ENCODE data around the gene NOX5.
A peak's percentile ranks its signal among the peaks of the same experiment; 100 is the strongest.
"Not testable (repeated sequence)": the region's sequence is repeated elsewhere in the genome, so short reads cannot be mapped to it uniquely, and the experiment has no call there.

The NOX5 gene

GRCh38 chr15:69066007-69066995 is 51.8 kb downstream of the NOX5 start:
- Mint-ChIP-seq H3K27ac (no peak overlapping the region), H3K27me3 (peaks cover 20 to 22% of the 10 kb centered on the region in 2 donors), H3K36me3 (peaks cover 0 to 3% of the 10 kb centered on the region in 2 donors), H3K4me1 (no peaks in the 10 kb centered on the region), H3K9me3 (peaks cover 3 to 6% of the 10 kb centered on the region in 2 donors), H3K4me3 (no peak overlapping the region)
- DNase-seq (no peak), ATAC-seq (replicated peaks) (no peak)

GRCh38 chr15:69067296-69067695 is 52.8 kb downstream of the NOX5 start:
- Mint-ChIP-seq H3K4me1 (no peaks in the 10 kb centered on the region), H3K27me3 (peaks cover 30 to 32% of the 10 kb centered on the region in 2 donors), H3K9me3 (peaks cover 3 to 6% of the 10 kb centered on the region in 2 donors), H3K4me3 (no peak overlapping the region), H3K27ac (no peak overlapping the region), H3K36me3 (peaks cover 0 to 3% of the 10 kb centered on the region in 2 donors)
- DNase-seq (no peak), ATAC-seq (replicated peaks) (no peak)

GRCh38 chr15:69068157-69068556 is 53.7 kb downstream of the NOX5 start:
- Mint-ChIP-seq H3K4me3 (no peak overlapping the region), H3K4me1 (no peaks in the 10 kb centered on the region), H3K36me3 (peaks cover 0 to 3% of the 10 kb centered on the region in 2 donors), H3K27me3 (peaks cover 32 to 35% of the 10 kb centered on the region in 2 donors), H3K9me3 (peaks cover 3 to 6% of the 10 kb centered on the region in 2 donors), H3K27ac (no peak overlapping the region)
- DNase-seq (no peak), ATAC-seq (replicated peaks) (no peak)

- DNase-seq; ATAC-seq (replicated peaks); H3K9me3 Mint-ChIP-seq; H3K4me3 Mint-ChIP-seq; H3K27ac Mint-ChIP-seq; H3K36me3 Mint-ChIP-seq; H3K4me1 Mint-ChIP-seq: not testable (repeated sequence)
- H3K27me3 Mint-ChIP-seq, result peaks cover 43 to 47% of the 10 kb centered on the region in 2 donors
Measured at GRCh38 chr15:69069290-69069689, 54.8 kb downstream of the NOX5 start.

GRCh38 chr15:69069996-69070395 is 55.5 kb downstream of the NOX5 start:
- Mint-ChIP-seq H3K27me3 (peaks cover 50 to 54% of the 10 kb centered on the region in 2 donors), H3K4me3 (no peak overlapping the region), H3K27ac (no peak overlapping the region), H3K4me1 (peaks cover 9 to 17% of the 10 kb centered on the region in 2 donors), H3K9me3 (peaks cover 3 to 6% of the 10 kb centered on the region in 2 donors), H3K36me3 (peaks cover 0 to 3% of the 10 kb centered on the region in 2 donors)
- no peak for ATAC-seq (replicated peaks)
- no peak for DNase-seq

GRCh38 chr15:69070396-69070795 is 55.9 kb downstream of the NOX5 start:
- Mint-ChIP-seq H3K4me1 (peaks cover 9 to 18% of the 10 kb centered on the region in 2 donors), H3K27me3 (peaks cover 51 to 58% of the 10 kb centered on the region in 2 donors)
- no peak for ATAC-seq (replicated peaks)

GRCh38 chr15:69071260-69071659 is 56.8 kb downstream of the NOX5 start:
- Mint-ChIP-seq H3K4me1 (peaks cover 9 to 18% of the 10 kb centered on the region in 2 donors), H3K27me3 (peaks cover 58 to 63% of the 10 kb centered on the region in 2 donors), H3K36me3 (peaks cover 0 to 3% of the 10 kb centered on the region in 2 donors), H3K27ac (no peak overlapping the region), H3K4me3 (no peak overlapping the region), H3K9me3 (peaks cover 3 to 6% of the 10 kb centered on the region in 2 donors)
- DNase-seq (no peak), ATAC-seq (replicated peaks) (no peak)

More at GRCh38 chr15:69070396-69070795, 55.9 kb downstream of the NOX5 start:
- H3K27ac Mint-ChIP-seq, result no peak overlapping the region
- no peak overlapping the region for H3K4me3 Mint-ChIP-seq
- H3K9me3 Mint-ChIP-seq, result peaks cover 3 to 6% of the 10 kb centered on the region in 2 donors
- DNase-seq, result no peak
- peaks cover 0 to 3% of the 10 kb centered on the region in 2 donors for H3K36me3 Mint-ChIP-seq

- peaks cover 0 to 3% of the 10 kb centered on the region in 2 donors for H3K36me3 Mint-ChIP-seq
- H3K4me1 Mint-ChIP-seq, result peaks cover 9 to 18% of the 10 kb centered on the region in 2 donors
- no peak for DNase-seq
- no peak overlapping the region for H3K4me3 Mint-ChIP-seq
- no peak for ATAC-seq (replicated peaks)
- peaks cover 60% of the 10 kb centered on the region in 2 donors for H3K27me3 Mint-ChIP-seq
- H3K9me3 Mint-ChIP-seq, result peaks cover 3 to 6% of the 10 kb centered on the region in 2 donors
- H3K27ac Mint-ChIP-seq, result no peak overlapping the region
Measured at GRCh38 chr15:69072906-69073305, 58.4 kb downstream of the NOX5 start.

- peak in 1 of 2 donors; percentile 43 for ATAC-seq (replicated peaks)
- Mint-ChIP-seq H3K27ac (no peak overlapping the region), H3K4me3 (peak overlapping the region; percentile 30 to 61), H3K27me3 (peaks cover 54 to 58% of the 10 kb centered on the region in 2 donors), H3K9me3 (peaks cover 3 to 4% of the 10 kb centered on the region in 2 donors), H3K36me3 (peaks cover 0 to 3% of the 10 kb centered on the region in 2 donors), H3K4me1 (peaks cover 9 to 18% of the 10 kb centered on the region in 2 donors)
- DNase-seq, result no peak
Measured at GRCh38 chr15:69074001-69074842, 59.7 kb downstream of the NOX5 start.

- H3K4me3 Mint-ChIP-seq, result peak overlapping the region in 1 of 2 donors; percentile 11
- peaks cover 54 to 55% of the 10 kb centered on the region in 2 donors for H3K27me3 Mint-ChIP-seq
- peaks cover 3 to 4% of the 10 kb centered on the region in 2 donors for H3K9me3 Mint-ChIP-seq
- ATAC-seq (replicated peaks) (no peak), DNase-seq (no peak)
- no peak overlapping the region for H3K27ac Mint-ChIP-seq
- H3K4me1 Mint-ChIP-seq, result peaks cover 9 to 18% of the 10 kb centered on the region in 2 donors
- H3K36me3 Mint-ChIP-seq, result peaks cover 0 to 3% of the 10 kb centered on the region in 2 donors
Measured at GRCh38 chr15:69074843-69075224, 60.3 kb downstream of the NOX5 start.

GRCh38 chr15:69075440-69075839 is 60.9 kb downstream of the NOX5 start:
- H3K9me3 Mint-ChIP-seq, result peaks cover 2 to 3% of the 10 kb centered on the region in 2 donors
- H3K36me3 Mint-ChIP-seq, result no peaks in the 10 kb centered on the region
- H3K4me3 Mint-ChIP-seq, result no peak overlapping the region
- no peak overlapping the region for H3K27ac Mint-ChIP-seq
- peaks cover 11 to 22% of the 10 kb centered on the region in 2 donors for H3K4me1 Mint-ChIP-seq
- peaks cover 48 to 55% of the 10 kb centered on the region in 2 donors for H3K27me3 Mint-ChIP-seq
- no peak for ATAC-seq (replicated peaks)
- DNase-seq, result no peak

- no peak for ATAC-seq (replicated peaks)
- Mint-ChIP-seq H3K4me1 (peaks cover 11 to 25% of the 10 kb centered on the region in 2 donors), H3K27me3 (peaks cover 42 to 51% of the 10 kb centered on the region in 2 donors), H3K4me3 (no peak overlapping the region), H3K27ac (no peak overlapping the region), H3K9me3 (no peaks in the 10 kb centered on the region), H3K36me3 (no peaks in the 10 kb centered on the region)
- DNase-seq, result no peak
Measured at GRCh38 chr15:69076756-69077155, 62.3 kb downstream of the NOX5 start.

- ATAC-seq (replicated peaks), result no peak
- Mint-ChIP-seq H3K36me3 (no peaks in the 10 kb centered on the region), H3K27me3 (peaks cover 29 to 48% of the 10 kb centered on the region in 2 donors), H3K4me3 (no peak overlapping the region), H3K9me3 (no peaks in the 10 kb centered on the region), H3K27ac (no peak overlapping the region), H3K4me1 (peaks cover 8 to 22% of the 10 kb centered on the region in 2 donors)
- DNase-seq, result no peak
Measured at GRCh38 chr15:69078638-69079037, 64.1 kb downstream of the NOX5 start.

Data from stimulated activated naive B cell treated with anti-CD40 and anti-IgM and Interleukin-4, amounts not matched to agents 10 μg/mL and 1 μg/mL and 100 μg/mL, for 72 hours (primary cell).